Amniotic stem cell (primary cell): Measurements from ENCODE around the gene CRYBG1.
"Not testable (repeated sequence)": the region's sequence is repeated elsewhere in the genome, so short reads cannot be mapped to it uniquely, and the experiment has no call there.

ENCODE experiments used
- DNase-seq: peaks from one replicate; lab custom pipeline; 2025; lab: John Stamatoyannopoulos, UW

Gene CRYBG1

GRCh38 chr6:106528521-106528920 is 168.0 kb downstream of the CRYBG1 start:
- no peak for DNase-seq

- DNase-seq, result no peak
Observed at GRCh38 chr6:106529438-106529837, 168.9 kb downstream of the CRYBG1 start.

DNA sequence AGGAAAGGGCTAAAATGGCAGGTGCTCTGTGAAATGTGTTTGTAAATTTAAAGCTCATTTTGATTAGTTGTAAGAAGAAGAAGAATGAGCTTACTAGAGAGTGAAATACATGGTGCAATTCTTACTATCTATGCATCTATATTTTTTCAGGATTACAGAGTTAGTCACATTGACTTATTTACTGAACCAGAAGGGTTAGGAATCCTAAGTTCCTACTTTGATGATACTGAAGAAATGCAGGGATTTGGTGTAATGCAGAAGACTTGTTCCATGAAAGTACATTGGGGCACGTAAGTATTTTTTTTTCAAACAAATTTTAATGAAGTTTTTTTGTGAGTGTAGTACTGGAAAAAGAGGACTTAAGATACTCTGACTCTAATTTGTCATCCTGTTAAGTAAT is 169.5 kb downstream of the CRYBG1 start:
- DNase-seq, result no peak

- DNase-seq, result no peak
Observed at GRCh38 chr6:106530502-106530901, 170.0 kb downstream of the CRYBG1 start.

GRCh38 chr6:106533054-106533453 is 172.5 kb downstream of the CRYBG1 start:
- DNase-seq, result no peak

DNA sequence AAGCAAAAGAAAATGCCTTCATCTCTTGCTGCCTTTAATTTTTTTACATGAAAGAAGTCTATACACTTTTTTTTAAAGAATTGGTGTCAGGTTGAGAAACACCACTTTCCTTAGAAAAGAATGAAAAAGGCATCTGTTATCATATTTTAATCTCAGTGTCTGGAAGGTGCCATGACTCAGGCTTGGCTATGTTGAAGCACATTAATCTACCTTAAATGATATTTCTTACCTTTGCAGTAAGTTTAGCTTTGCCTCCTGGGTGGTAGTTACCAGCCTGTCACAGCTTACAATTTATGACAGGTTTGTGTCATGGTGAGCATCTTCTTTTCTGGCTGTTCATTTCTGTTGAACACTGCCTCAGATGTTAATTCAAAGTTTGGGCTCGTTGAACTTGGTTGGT is 173.5 kb downstream of the CRYBG1 start:
- DNase-seq, result no peak

- DNase-seq, result no peak
Observed at GRCh38 chr6:106534564-106534982, 174.1 kb downstream of the CRYBG1 start.

DNA sequence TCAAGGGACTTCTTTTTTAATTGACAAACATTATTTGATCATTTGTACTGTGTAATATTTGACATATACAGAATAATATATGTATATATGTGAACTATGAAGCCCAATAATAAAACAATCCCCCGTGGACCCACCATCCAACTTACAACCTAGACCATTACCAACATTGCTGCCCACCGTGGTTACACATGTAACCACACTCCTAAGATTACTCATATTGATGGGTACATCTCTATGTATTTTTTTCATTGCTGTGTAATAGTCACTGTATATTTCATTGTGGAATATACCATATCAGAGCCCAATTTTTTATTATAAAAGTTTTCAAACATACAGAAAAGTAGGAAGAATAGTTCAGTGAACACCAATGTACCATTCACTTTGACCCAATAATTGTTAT is 174.5 kb downstream of the CRYBG1 start:
- DNase-seq, result no peak

DNA sequence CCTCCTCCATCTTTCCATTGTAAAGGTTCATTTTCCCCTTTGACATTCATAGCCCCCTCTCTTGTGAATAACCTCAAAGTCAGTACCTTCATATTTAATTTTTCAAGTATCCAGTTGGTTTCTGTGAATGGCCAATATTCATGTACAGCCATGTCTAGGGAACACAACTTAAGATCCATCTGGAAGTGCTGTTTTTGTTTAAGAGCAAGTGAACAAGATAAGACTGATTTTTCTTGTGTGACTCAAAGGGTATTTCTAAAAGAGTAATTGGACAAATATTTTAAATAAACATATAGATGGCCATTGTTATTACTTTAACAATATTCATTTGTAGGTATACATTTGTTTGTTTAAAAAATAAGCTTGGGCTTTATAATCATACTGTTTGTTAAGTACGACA is 175.8 kb downstream of the CRYBG1 start:
- DNase-seq, result no peak

GRCh38 chr6:106536851-106537250 is 176.3 kb downstream of the CRYBG1 start:
- no peak for DNase-seq

GRCh38 chr6:106537662-106538061 is 177.1 kb downstream of the CRYBG1 start:
- no peak for DNase-seq

- no peak for DNase-seq
Observed at GRCh38 chr6:106538145-106538544, 177.6 kb downstream of the CRYBG1 start.

GRCh38 chr6:106539936-106540335 is 179.4 kb downstream of the CRYBG1 start:
- no peak for DNase-seq

DNA sequence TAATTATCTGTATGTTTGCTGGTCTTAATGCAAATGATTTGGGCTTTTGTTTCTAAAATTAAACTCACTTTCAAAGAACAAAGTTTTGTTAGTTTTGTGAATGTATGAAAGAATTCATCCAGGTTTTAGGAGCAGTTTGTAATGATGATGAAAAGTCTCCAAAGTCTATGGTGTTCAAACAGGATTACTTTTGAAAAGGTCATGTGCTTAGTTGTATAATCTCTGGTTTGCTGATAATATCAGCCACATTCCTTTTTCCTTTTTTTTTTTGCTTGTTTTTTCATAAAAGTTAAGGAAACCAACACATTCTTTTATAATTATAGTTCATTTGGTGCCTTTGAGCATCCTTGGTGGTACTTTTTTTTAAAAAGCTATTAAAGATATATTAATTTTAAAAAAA is 179.9 kb downstream of the CRYBG1 start:
- no peak for DNase-seq

GRCh38 chr6:106540907-106541306 is 180.4 kb downstream of the CRYBG1 start:
- DNase-seq, result no peak

- DNase-seq, result no peak
Observed at GRCh38 chr6:106546261-106546690, 185.8 kb downstream of the CRYBG1 start.

- DNase-seq, result peak; percentile 45
Observed at GRCh38 chr6:106546691-106547414, 186.3 kb downstream of the CRYBG1 start.

DNA sequence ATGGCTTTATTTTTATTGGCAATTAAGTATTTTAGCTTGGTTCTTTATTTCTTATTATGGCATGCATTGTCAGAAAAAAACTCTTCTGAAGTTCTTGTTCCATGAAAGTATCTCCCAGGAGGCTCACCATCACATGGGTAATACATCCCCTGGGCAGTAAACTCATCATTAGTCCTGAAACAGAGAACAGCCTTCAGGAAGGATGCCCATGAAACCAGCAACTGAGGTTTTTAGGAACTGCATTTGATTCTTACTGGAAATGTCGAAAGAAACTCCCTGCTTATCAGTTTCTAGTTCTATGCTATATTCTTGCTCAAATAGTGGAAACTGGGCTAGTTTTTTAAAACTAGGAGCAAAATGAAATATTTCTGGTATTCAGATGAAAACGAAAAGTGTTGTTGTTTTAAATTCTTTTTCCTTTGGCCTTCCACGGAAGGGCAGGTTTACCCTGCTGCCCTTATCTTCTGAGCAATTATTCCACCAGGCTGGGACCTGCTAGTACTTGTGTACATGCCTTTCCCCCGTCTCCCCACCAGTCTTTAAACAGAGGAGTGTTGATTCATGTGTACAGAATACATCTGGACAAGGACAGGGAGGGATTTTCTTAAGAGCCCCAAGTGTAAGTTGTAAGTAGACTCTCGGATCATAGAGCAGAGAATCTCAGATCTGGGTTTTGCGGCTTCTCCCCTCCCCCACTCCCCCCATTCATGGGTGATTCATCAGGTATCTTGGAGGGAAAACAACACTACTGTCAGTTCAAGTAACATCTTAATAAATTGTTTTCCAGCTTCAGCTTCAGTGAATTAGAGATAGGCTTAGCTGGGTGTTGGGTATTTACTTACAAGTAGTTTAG is 187.3 kb downstream of the CRYBG1 start:
- no peak for DNase-seq

- not testable (repeated sequence) for DNase-seq
Observed at GRCh38 chr6:106548926-106549455, 188.5 kb downstream of the CRYBG1 start.

DNA sequence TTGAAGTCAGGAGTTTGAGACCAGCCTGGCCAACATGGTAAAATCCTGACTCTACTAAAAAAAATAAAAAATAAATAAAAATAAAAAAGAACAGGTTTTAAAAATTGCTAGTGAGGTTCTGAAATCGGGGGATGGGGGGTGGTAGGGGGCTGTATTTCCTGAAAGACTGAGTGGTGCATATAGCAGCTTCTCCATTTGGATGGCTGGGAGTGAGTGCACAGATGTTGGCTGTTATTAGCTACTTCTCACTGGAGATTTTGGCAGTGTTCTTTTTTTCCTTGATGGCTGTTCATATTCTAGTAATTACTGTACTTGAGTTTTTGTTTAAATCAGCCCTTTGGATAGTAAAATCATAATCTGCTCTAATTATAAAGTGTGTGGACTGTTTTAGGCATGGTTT is 189.0 kb downstream of the CRYBG1 start:
- no peak for DNase-seq

DNA sequence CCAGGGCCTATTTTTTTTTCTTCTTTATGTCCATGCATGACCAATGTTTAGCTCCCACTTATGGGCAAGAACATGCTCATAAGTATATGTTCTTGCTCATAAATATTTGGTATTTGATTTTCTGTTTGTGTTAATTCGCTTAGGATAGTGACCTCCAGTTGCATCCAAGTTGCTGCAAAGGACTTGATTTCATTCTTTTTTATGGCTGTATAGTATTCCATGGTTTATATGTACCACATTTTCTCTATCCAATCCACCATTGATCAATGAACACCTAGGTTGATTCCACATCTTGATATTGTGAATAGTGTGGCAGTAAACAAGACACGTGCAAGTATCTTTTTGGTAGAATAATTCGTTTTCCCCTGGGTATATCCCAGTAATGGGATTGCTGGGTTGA is 190.6 kb downstream of the CRYBG1 start:
- no peak for DNase-seq

GRCh38 chr6:106553440-106553839 is 192.9 kb downstream of the CRYBG1 start:
- no peak for DNase-seq

GRCh38 chr6:106555767-106556166 is 195.2 kb downstream of the CRYBG1 start:
- no peak for DNase-seq
